ENCODE results near the gene MANBA.
A peak's percentile ranks its signal among the peaks of the same experiment; 100 is the strongest.
"Not testable (repeated sequence)": the region's sequence is repeated elsewhere in the genome, so short reads cannot be mapped to it uniquely, and the experiment has no call there.

Gene MANBA

GRCh38 chr4:102717448-102718092 lies 43.2 kb downstream of the MANBA start:
- TF ChIP-seq, protein P1, sequence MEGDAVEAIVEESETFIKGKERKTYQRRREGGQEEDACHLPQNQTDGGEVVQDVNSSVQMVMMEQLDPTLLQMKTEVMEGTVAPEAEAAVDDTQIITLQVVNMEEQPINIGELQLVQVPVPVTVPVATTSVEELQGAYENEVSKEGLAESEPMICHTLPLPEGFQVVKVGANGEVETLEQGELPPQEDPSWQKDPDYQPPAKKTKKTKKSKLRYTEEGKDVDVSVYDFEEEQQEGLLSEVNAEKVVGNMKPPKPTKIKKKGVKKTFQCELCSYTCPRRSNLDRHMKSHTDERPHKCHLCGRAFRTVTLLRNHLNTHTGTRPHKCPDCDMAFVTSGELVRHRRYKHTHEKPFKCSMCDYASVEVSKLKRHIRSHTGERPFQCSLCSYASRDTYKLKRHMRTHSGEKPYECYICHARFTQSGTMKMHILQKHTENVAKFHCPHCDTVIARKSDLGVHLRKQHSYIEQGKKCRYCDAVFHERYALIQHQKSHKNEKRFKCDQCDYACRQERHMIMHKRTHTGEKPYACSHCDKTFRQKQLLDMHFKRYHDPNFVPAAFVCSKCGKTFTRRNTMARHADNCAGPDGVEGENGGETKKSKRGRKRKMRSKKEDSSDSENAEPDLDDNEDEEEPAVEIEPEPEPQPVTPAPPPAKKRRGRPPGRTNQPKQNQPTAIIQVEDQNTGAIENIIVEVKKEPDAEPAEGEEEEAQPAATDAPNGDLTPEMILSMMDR (IDR thresholded peaks at IDR 0.05; ENCODE audit: low read depth, low read length, missing control alignments), result no peak
- in situ Hi-C loops (cut with HindIII; ENCODE audit: low sequenced_read_pairs), result no loop called here
- no peak overlapping the region for H3K4me3 ChIP-seq (ENCODE audit: low read depth, low read length)
- no peak for DNase-seq (ENCODE audit: low read depth)

GRCh38 chr4:102715057-102715456 lies 45.7 kb downstream of the MANBA start:
- DNase-seq (ENCODE audit: low read depth), result no peak
- in situ Hi-C loops (cut with HindIII; ENCODE audit: low sequenced_read_pairs), result no loop called here
- TF ChIP-seq, protein P1 (IDR thresholded peaks at IDR 0.05; ENCODE audit: low read depth, low read length, missing control alignments), result peak; percentile 5
- H3K4me3 ChIP-seq (ENCODE audit: low read depth, low read length), result no peak overlapping the region

- in situ Hi-C loops (cut with HindIII; ENCODE audit: low sequenced_read_pairs); H3K4me3 ChIP-seq (ENCODE audit: low read depth, low read length); DNase-seq (ENCODE audit: low read depth): not testable (repeated sequence)
Observed at GRCh38 chr4:102713774-102714173, 47.0 kb downstream of the MANBA start.

GRCh38 chr4:102713096-102713495 lies 47.7 kb downstream of the MANBA start:
- no peak for DNase-seq (ENCODE audit: low read depth)
- in situ Hi-C loops (cut with HindIII; ENCODE audit: low sequenced_read_pairs), result no loop called here
- H3K4me3 ChIP-seq (ENCODE audit: low read depth, low read length), result no peak overlapping the region
- TF ChIP-seq, protein P1 (IDR thresholded peaks at IDR 0.05; ENCODE audit: low read depth, low read length, missing control alignments), result no peak

DNA sequence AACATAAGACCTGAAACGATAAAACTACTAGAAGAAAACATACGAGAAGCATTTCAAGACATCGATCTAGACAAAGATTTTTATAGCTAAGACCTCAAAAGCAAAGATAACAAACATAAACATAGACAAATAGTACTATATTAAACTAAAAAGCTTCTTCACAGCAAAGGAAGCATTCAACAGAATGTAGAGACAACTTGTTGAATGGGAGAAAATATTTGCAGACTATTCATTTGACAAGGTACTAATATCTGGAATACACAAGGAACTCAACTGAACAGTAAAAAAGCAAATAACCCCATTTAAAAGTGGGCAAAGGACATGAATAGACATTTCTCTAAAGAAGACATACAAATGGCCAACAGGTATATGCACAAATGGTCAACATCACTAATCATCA lies 49.8 kb downstream of the MANBA start:
- in situ Hi-C loops (cut with HindIII; ENCODE audit: low sequenced_read_pairs), result no loop called here
- H3K4me3 ChIP-seq (ENCODE audit: low read depth, low read length), result no peak overlapping the region
- TF ChIP-seq, protein P1 (IDR thresholded peaks at IDR 0.05; ENCODE audit: low read depth, low read length, missing control alignments), result no peak
- no peak for DNase-seq (ENCODE audit: low read depth)

- in situ Hi-C loops (cut with HindIII; ENCODE audit: low sequenced_read_pairs); H3K4me3 ChIP-seq (ENCODE audit: low read depth, low read length); DNase-seq (ENCODE audit: low read depth): not testable (repeated sequence)
Observed at GRCh38 chr4:102709060-102709459, 51.7 kb downstream of the MANBA start.

- H3K4me3 ChIP-seq (ENCODE audit: low read depth, low read length), result no peak overlapping the region
- no peak for DNase-seq (ENCODE audit: low read depth)
- TF ChIP-seq, protein P1 (IDR thresholded peaks at IDR 0.05; ENCODE audit: low read depth, low read length, missing control alignments), result no peak
- in situ Hi-C loops (cut with HindIII; ENCODE audit: low sequenced_read_pairs), result no loop called here
Observed at GRCh38 chr4:102707150-102707549, 53.6 kb downstream of the MANBA start.
